Right ventricle myocardium inferior (tissue), 1 donor: ENCODE data around the gene NODAL. TPM values are rescaled to one million over a fixed set of nuclear protein-coding genes. Genes with fewer than 3 reads are reported as not detected.

Experiments used
- ATAC-seq: fragments of 200-7000 bp; cut with Tn5 transposase; one replicate; pipeline ENCODE4 v1.9.1; 2020; ENCODE audit warnings: mild to moderate bottlenecking, moderate library complexity
- DNase-seq: peaks from one replicate; pipeline ENCODE4 v3.0.0; 2021; ENCODE audit errors: missing footprints
- intact Hi-C: fragments of 100-400 bp; cut with DNase I; formaldehyde crosslinking; loops from one replicate; pipeline ENCODE4 v1.11.0; 2022
- total RNA-seq: library from RNA; stranded (reverse); fragmentation: NEBNext Ultra II Directional; extraction: Animal tissue kit (Norgen Biotek cat#: 25700); gene quantifications from one replicate; pipeline ENCODE4 v1.2.1, GENCODE V29; 2021
- donor health status: DM: no; HTN: yes; CAD: no; lungs with severe emphysema.

NODAL gene
- total RNA-seq, 1 donor from 2014 or later: not detected

DNA sequence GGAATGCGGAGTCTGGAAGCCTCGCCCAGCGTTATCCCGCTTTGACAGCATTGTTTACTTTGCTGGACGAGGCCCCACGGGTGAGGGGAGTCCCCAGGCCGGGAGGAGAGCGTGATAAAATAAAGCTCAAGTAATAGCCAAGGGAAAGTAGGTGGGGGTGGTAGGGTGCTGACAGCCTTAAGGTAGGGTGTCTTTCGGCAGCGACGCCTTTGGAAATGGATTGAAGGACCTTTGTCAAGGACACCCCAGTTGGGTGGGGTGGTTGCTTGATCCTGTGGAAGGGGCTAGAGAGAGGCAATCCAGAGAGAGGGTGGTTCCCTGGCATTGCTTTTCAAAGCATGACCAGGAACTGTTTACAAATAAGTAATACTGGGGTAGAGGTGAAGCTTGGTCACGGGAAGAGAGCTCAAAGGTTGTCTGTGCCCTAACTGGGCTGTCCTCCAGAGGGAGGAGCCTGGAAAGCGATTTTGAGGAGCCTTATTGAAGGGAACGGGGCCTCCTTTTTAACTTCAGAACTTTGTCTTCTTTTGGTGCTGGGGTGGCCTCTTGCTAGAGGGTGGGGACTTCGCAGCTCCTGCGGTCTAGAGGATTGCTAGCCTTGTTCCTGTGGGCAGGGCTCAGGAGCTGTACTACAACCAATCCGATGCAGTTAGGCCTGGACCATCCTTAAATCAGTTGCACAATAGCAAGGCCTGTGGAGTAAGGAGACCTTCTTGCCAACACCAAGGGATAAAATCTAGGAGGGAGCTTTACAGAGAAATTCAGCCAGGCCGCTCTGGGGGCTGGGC lies 36.2 kb downstream of the NODAL start:
- intact Hi-C loops: loop anchor here (2.0 kb wide), 1 partner anchor 28 kb away; no protein-coding TSS in a partner anchor
- ATAC-seq: peak; percentile 94

DNA sequence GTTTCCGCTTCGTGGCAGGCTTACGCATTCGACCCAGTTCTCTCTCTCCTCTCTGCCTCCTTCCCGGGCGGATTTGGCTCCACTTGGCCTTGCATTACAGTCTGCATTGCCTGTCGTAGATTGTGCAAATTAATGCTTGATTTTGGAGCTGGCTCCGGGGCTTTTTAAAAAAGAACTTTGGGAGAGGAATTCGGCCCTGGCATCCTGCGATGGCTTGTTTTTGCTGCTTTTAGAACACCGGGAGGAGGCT lies 36.8 kb downstream of the NODAL start:
- intact Hi-C loops: loop anchor here (1.0 to 2.0 kb wide), 2 partner anchors 22 to 28 kb away; partner anchors contain the start of gene LRRC20
- ATAC-seq: peak; percentile 2
- DNase-seq: no peak

More for the DNA sequence above, 36.2 kb downstream of the NODAL start:
- peak; percentile 88 for DNase-seq

DNA sequence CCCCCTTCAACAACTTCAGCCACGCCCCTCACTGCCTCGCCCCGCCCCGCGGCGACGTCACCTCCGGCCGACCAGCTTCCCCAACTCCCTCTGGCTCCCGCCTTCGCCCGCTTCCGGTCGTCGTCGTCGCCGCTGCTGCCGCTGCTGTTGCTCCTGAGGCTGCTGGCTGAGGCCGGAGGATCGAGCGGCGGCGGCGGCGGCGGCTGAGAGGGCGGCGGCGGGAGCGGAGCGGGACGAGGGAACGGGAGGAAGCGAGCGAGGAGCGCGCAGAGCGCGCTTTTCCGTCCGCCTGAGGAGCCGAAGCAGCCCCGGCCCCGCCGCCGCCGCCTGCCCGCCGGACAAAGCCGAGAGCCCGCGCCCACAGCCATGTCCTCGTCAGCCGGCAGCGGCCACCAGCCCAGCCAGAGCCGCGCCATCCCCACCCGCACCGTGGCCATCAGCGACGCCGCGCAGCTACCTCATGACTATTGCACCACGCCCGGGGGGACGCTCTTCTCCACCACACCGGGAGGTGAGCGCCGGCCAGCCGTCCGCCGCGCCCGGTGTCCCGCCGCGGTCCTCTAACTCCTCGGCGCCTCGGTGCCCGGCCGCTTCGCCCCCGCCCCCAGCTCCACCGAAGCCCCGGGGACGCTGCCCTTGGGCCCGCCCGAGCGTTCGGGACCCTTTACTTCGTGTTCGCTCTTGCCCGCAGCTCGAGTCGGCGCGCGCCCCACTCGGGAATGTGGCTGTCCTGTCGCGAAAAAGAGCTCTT lies 37.3 kb downstream of the NODAL start, which contains the start of gene EIF4EBP2:
TSS of gene EIF4EBP2 (plus strand) at position 110 of the 751 bp plus-strand sequence. CDS start at position 367, 257 bp downstream.
- intact Hi-C loops: loop anchor here (1.0 to 2.0 kb wide), 2 partner anchors 22 to 29 kb away; partner anchors contain the start of gene LRRC20
- DNase-seq (peak; percentile 99), ATAC-seq (peak; percentile 94)

DNA sequence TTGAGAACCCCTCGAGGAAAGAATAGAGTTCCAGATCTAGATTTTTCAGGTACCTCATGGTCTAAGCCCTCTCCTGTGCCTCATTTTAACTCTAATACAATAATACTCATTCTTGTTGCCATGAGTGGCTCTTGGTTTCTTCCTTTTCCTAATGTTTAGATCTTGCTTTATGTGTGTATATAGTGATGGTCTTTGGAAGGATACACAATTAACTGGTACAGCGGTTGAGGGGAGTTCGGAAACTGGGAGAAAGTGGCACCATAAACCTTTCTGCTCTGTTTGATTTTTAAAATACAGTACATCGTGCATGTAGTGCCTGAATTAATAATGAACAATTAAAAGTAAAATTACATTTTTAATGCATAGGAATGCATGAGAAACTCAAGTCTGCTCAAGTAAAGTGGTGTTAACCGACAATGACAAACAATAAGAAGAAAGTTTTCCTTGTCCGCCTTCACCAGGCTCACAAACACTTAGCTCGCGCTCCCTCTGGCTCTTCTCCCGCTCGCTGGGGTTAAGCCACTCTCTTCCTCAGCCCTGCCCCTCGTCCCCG lies 37.9 kb downstream of the NODAL start:
- ATAC-seq: no peak
- intact Hi-C loops: loop anchor here (1.0 to 2.0 kb wide), 2 partner anchors 21 to 29 kb away; partner anchors contain the start of gene LRRC20

DNA sequence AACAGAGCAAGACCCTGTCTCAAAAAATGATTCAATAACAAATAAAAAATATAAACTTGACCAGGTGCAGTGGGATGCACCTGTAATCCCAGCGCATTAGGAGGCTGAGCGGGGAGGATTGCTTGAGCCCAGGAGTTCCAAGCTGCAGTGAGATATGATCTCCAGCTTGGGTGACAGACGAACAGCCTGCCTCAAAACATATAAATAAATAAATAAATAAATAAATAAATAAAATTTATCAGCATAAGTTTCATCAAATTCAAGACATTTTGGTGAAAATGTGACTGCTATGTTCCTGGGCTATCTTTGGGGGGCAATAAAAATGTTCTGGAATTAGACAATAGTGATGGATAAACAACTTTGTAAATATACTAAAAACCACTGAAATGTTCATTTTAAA lies 42.3 kb downstream of the NODAL start:
- intact Hi-C loops: no loop called here
- no peak for DNase-seq
- ATAC-seq: no peak

More for the DNA sequence above, 37.9 kb downstream of the NODAL start:
- no peak for DNase-seq

DNA sequence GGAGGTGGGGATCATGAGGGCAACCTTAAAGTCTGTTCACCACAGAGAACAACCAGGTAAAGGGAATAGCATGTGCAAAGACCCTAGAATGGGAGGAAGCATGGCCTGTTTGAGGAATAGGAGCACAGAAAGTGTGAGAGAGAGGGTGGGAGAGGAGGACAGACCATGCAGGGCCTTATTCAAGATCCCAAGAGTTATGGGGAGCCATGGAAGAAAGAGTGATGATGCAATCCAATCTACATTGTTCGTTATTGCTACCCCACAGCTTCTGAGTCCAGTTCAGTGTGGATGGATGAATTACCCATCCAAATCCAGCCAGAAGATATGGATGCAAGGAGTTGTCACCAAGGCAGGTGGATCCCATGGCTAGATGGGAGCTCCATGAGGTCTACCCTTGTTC lies 45.3 kb downstream of the NODAL start:
- intact Hi-C loops: no loop called here
- ATAC-seq (no peak), DNase-seq (no peak)

DNA sequence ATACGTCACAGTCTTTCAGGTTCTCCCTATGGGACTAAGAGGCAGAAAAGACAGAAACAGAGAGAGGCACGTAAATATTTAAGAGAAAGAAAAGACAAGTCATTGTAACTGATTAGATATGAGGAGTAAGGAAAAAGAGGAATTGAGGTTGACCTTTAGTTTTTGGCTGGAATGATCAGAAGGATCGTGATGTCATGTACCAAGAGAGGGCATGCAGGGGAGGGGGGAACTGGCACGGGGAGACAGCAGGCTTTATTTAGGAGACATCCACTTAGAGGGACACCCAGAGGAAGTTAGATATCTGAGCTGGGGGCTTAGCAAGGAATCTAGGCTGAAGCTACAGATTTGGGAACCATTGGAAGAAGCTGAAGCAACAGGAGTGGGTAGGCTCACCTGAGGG lies 49.8 kb downstream of the NODAL start:
- intact Hi-C loops: no loop called here
- ATAC-seq (peak; percentile 39), DNase-seq (no peak)

Other genes starting within 250 kb of the NODAL start
- 108 TPM for gene PPA1, start 208.3 kb downstream of the NODAL start, total RNA-seq
- not detected for gene NPFFR1, start 157.7 kb downstream of the NODAL start, total RNA-seq
- 60.1 TPM for gene LRRC20, start 59.1 kb downstream of the NODAL start, total RNA-seq
- 91.6 TPM for gene EIF4EBP2, start 37.5 kb downstream of the NODAL start, total RNA-seq
- 5.1 TPM for gene PALD1, start 37.1 kb upstream of the NODAL start, total RNA-seq
- 4.3 TPM for gene PRF1, start 161.1 kb upstream of the NODAL start, total RNA-seq
- 0.43 TPM for gene ADAMTS14, start 230.8 kb upstream of the NODAL start, total RNA-seq